Mesenchymal stem cell (in vitro differentiated cells and primary cell): ENCODE measurements around the gene HORMAD2.
A peak's percentile ranks its signal among the peaks of the same experiment; 100 is the strongest.
"Not testable (repeated sequence)": the region's sequence is repeated elsewhere in the genome, so short reads cannot be mapped to it uniquely, and the experiment has no call there.

Experiments
- DNase-seq: peaks from one replicate; pipeline ENCODE4 v3.0.0-alpha.2; 2013
- H2AFZ ChIP-seq: one replicate; pipeline ENCODE4 v1.6.1; 2013; ENCODE audit warnings: low read depth, mild to moderate bottlenecking, control low read depth, inconsistent platforms, low read length, moderate library complexity
- H2AK5ac ChIP-seq: 2 replicates; pipeline ENCODE4 v1.6.1; 2013; ENCODE audit warnings: low read length, moderate library complexity, mild to moderate bottlenecking, inconsistent platforms; ENCODE audit not compliant: severe bottlenecking
- H2BK120ac ChIP-seq: one replicate; pipeline ENCODE4 v1.6.1; 2013; ENCODE audit warnings: low read depth, mild to moderate bottlenecking, inconsistent platforms, low read length, moderate library complexity
- H2BK12ac ChIP-seq, 2 experiments: one replicate each; pipeline ENCODE4 v1.6.1; 2013; ENCODE audit warnings: inconsistent platforms in 2 of 2, low read length in 2 of 2, mild to moderate bottlenecking in 2 of 2, moderate library complexity in 2 of 2, control low read depth in 1 of 2
- H2BK15ac ChIP-seq: one replicate; pipeline ENCODE4 v1.6.1; 2013; ENCODE audit warnings: mild to moderate bottlenecking, low read depth, inconsistent platforms; ENCODE audit not compliant: poor library complexity, severe bottlenecking
- H2BK5ac ChIP-seq: 2 replicates; pipeline ENCODE4 v1.6.1; 2013; ENCODE audit warnings: low read depth, mild to moderate bottlenecking, low read length, control low read depth, inconsistent platforms; ENCODE audit not compliant: poor library complexity, severe bottlenecking
- H3K14ac ChIP-seq, 2 experiments: one replicate each; pipeline ENCODE4 v1.6.1; 2013; ENCODE audit warnings: inconsistent platforms in 2 of 2, low read length in 2 of 2, control low read depth in 1 of 2, mild to moderate bottlenecking in 1 of 2, moderate library complexity in 1 of 2
- H3K18ac ChIP-seq, 2 experiments: one replicate each; pipeline ENCODE4 v1.6.1; 2013; ENCODE audit warnings: inconsistent platforms in 2 of 2, low read length in 2 of 2, control low read depth in 1 of 2, low read depth in 1 of 2, mild to moderate bottlenecking in 1 of 2
- H3K23ac ChIP-seq, 2 experiments: one replicate each; pipeline ENCODE4 v1.6.1; 2013; ENCODE audit warnings: inconsistent platforms in 2 of 2, low read length in 2 of 2, mild to moderate bottlenecking in 2 of 2, moderate library complexity in 2 of 2, control low read depth in 1 of 2
- H3K27ac ChIP-seq: 2 replicates; pipeline ENCODE4 v1.5.1; 2013; ENCODE audit warnings: mild to moderate bottlenecking, moderate library complexity, low read length, control low read depth, inconsistent platforms; ENCODE audit not compliant: poor library complexity, severe bottlenecking
- H3K27me3 ChIP-seq, 2 experiments: 2 replicates each; pipeline versions ENCODE4 v1.6.1 to v1.7.0; 2013; ENCODE audit warnings: low read length in 2 of 2, mild to moderate bottlenecking in 2 of 2, moderate library complexity in 2 of 2, control low read depth in 1 of 2, inconsistent platforms in 1 of 2; ENCODE audit not compliant: control insufficient read depth in 1 of 2, insufficient read depth in 1 of 2
- H3K36me3 ChIP-seq, 2 experiments: 2 replicates each; pipeline versions ENCODE4 v1.6.1 to v1.7.0; 2013; ENCODE audit warnings: low read length in 2 of 2, control low read depth in 1 of 2, inconsistent platforms in 1 of 2, low read depth in 1 of 2, mild to moderate bottlenecking in 1 of 2; ENCODE audit not compliant: insufficient read depth in 2 of 2, control insufficient read depth in 1 of 2
- H3K4ac ChIP-seq, 2 experiments: one replicate each; pipeline ENCODE4 v1.6.1; 2013; ENCODE audit warnings: inconsistent platforms in 2 of 2, low read length in 2 of 2, mild to moderate bottlenecking in 2 of 2, moderate library complexity in 2 of 2, control low read depth in 1 of 2, low read depth in 1 of 2
- H3K4me1 ChIP-seq: 2 replicates; pipeline ENCODE4 v1.6.1; 2013; ENCODE audit warnings: low read depth, low read length, control low read depth; ENCODE audit not compliant: control insufficient read depth, insufficient read depth
- H3K4me2 ChIP-seq: 2 replicates; pipeline ENCODE4 v1.6.1; 2013; ENCODE audit warnings: low read length, mild to moderate bottlenecking, inconsistent platforms; ENCODE audit not compliant: poor library complexity, severe bottlenecking
- H3K4me3 ChIP-seq, 2 experiments: 2 replicates each; pipeline versions ENCODE4 v1.5.1 to v1.7.0; 2013; ENCODE audit warnings: low read length in 2 of 2, mild to moderate bottlenecking in 2 of 2, control low read depth in 1 of 2, low read depth in 1 of 2; ENCODE audit not compliant: insufficient read depth in 1 of 2
- H3K79me1 ChIP-seq: replicated peaks from 2 replicates; pipeline ENCODE4 v1.6.1; 2013; ENCODE audit warnings: mild to moderate bottlenecking, control low read depth, low read length, inconsistent platforms; ENCODE audit not compliant: poor library complexity, severe bottlenecking
- H3K9ac ChIP-seq: 2 replicates; pipeline ENCODE4 v1.7.0; 2013; ENCODE audit warnings: mild to moderate bottlenecking, low read length, moderate library complexity
- H3K9me3 ChIP-seq: 2 replicates; pipeline ENCODE4 v1.7.0; 2013; ENCODE audit warnings: mild to moderate bottlenecking, low read length; ENCODE audit not compliant: control insufficient read depth
- H4K8ac ChIP-seq: one replicate; pipeline ENCODE4 v1.6.1; 2013; ENCODE audit warnings: inconsistent platforms, mild to moderate bottlenecking, low read length, moderate library complexity
- H4K91ac ChIP-seq: one replicate; pipeline ENCODE4 v1.6.1; 2013; ENCODE audit warnings: mild to moderate bottlenecking, low read length, inconsistent platforms
- WGBS: methylation state at CpG from one replicate; pipeline ENCODE4 v1.1.7; 2013; ENCODE audit warnings: mixed read lengths; 5-methylcytosine and 5-hydroxymethylcytosine counted together

Gene HORMAD2

DNA sequence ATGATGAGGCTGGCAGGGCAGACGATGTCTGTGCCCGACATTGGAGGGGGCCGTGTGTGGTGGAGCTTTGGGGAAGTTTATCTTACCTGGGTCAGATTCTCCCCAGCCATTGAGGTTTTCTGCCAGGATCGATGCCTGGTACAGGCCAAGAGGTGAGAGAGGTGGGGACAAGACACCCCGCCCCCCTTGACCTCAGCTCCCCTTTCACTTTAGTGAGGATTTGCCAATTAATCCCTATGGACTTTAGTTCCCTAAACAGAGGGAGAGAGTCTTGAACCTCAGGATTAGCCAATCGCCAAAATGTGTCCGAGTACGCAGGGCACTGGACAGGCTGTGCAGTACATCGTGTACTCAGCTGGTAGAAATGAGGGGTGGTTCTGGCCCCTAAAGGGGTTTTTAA lies 541 bp downstream of the HORMAD2 start:
- no peak overlapping the region for H2BK12ac ChIP-seq
- H3K23ac ChIP-seq = no peak overlapping the region

DNA sequence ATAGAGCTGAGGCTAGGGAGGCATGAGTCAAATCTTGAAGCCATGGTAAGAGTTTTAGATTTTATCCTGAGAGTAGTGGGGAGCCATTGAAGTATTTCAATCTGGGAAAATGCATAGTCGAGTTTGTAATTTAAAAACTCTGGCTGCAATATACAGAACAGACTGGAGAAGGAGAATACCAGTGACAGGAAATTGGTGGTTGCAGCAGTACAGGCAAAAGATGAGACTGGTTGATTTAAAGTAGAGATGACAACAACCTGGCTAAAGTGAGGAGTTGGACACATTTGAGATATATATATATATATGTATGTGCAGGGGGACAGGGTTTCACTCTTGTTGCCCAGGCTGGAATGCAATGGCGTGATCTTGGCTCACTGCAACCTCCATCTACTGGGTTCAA lies 6.2 kb downstream of the HORMAD2 start:
- Histone ChIP-seq H3K27ac (peak overlapping the region; percentile 23), H3K36me3 (no peaks in the 10 kb centered on the region), H2BK120ac (no peak overlapping the region), H3K4me3 (no peak overlapping the region), H2BK12ac (no peak overlapping the region), H3K9me3 (no peaks in the 10 kb centered on the region), H2BK15ac (no peak overlapping the region), H3K14ac (no peak overlapping the region), H3K27me3 (no peaks in the 10 kb centered on the region), H2AK5ac (no peak overlapping the region), H3K4ac (no peak overlapping the region), H3K23ac (no peak overlapping the region), H3K9ac (no peak overlapping the region), H4K8ac (no peak overlapping the region), H4K91ac (no peak overlapping the region), H3K79me1 (no peaks in the 10 kb centered on the region), H2AFZ (no peak overlapping the region), H2BK5ac (no peak overlapping the region), H3K4me2 (no peak overlapping the region), H3K4me1 (no peaks in the 10 kb centered on the region), H3K18ac (no peak overlapping the region)
- DNase-seq = no peak
- WGBS = 78% methylated on average over 2 of the region's 2 CpGs

More for the DNA sequence above, 541 bp downstream of the HORMAD2 start:
- no peak overlapping the region for H2AK5ac ChIP-seq
- H4K91ac ChIP-seq = no peak overlapping the region
- H2AFZ ChIP-seq = no peak overlapping the region
- H2BK5ac ChIP-seq = no peak overlapping the region
- H3K27me3 ChIP-seq = peaks cover under 1 to 12% of the 10 kb centered on the region in 2 experiments
- no peak overlapping the region for H2BK15ac ChIP-seq
- no peak overlapping the region for H3K4ac ChIP-seq
- no peak overlapping the region for H3K14ac ChIP-seq
- no peak overlapping the region for H3K18ac ChIP-seq
- DNase-seq = no peak
- WGBS = 97% methylated on average over 9 of the region's 9 CpGs
- no peak overlapping the region for H2BK120ac ChIP-seq
- no peak overlapping the region for H3K4me3 ChIP-seq
- H3K79me1 ChIP-seq = no peaks in the 10 kb centered on the region
- H3K9me3 ChIP-seq = no peaks in the 10 kb centered on the region
- H3K27ac ChIP-seq = no peak overlapping the region
- H4K8ac ChIP-seq = no peak overlapping the region
- no peak overlapping the region for H3K4me2 ChIP-seq
- H3K36me3 ChIP-seq = no peaks in the 10 kb centered on the region
- peaks cover 3% of the 10 kb centered on the region for H3K4me1 ChIP-seq
- peak overlapping the region; percentile 67 for H3K9ac ChIP-seq

DNA sequence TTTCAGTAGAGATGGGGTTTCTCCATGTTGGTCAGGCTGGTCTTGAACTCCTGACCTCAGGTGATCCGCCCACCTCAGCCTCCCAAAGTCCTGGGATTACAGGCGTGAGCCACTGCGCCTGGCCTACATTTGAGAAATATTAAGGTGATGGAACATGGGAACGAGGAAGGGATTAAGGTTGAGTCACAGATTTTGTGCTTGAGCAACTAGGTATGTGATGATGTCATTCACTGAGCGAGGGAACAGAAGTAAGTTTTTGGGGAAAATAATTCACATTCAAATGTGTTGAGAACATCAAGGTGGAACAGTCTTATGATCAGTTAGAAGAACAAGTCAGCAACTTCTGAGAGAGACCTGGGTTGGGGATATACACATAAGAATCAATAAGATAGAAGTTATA lies 6.8 kb downstream of the HORMAD2 start:
- H2BK12ac ChIP-seq, H3K4me2 ChIP-seq, H3K14ac ChIP-seq, H4K91ac ChIP-seq, H3K36me3 ChIP-seq, H2AFZ ChIP-seq, H3K18ac ChIP-seq, H2BK5ac ChIP-seq, H3K4me1 ChIP-seq, H3K27me3 ChIP-seq, H3K79me1 ChIP-seq, H2BK120ac ChIP-seq, H2BK15ac ChIP-seq, H4K8ac ChIP-seq, DNase-seq, H3K4me3 ChIP-seq, H3K23ac ChIP-seq, H2AK5ac ChIP-seq, H3K9me3 ChIP-seq, H3K9ac ChIP-seq, H3K4ac ChIP-seq: not testable (repeated sequence)
- H3K27ac ChIP-seq = peak overlapping the region; percentile 83
- WGBS = 73% methylated on average over 5 of the region's 5 CpGs

DNA sequence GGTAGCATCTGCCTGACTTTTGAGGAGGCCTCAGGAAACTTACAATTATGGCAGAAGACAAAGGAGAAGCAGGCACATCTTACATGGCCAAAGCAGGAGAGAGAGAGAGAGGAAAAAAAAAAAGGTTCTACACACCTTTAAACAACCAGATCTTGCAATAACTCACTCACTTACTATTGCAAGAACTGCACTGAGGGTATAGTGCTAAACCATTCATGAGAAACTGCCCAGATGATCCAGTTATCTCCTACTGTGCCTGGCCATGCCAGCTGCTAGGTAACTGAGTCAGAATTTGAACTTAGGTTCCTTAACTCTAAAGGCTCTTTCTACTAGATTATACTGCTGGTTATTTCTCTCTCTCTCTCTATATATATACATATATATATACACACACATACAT lies 7.3 kb downstream of the HORMAD2 start:
- Histone ChIP-seq H3K4me1 (no peaks in the 10 kb centered on the region), H3K4me2 (no peak overlapping the region), H2BK5ac (no peak overlapping the region), H3K4ac (no peak overlapping the region), H3K27me3 (no peaks in the 10 kb centered on the region), H4K8ac (no peak overlapping the region), H2AFZ (no peak overlapping the region), H3K36me3 (no peaks in the 10 kb centered on the region), H3K23ac (no peak overlapping the region), H4K91ac (no peak overlapping the region), H3K27ac (peak overlapping the region; percentile 83), H2BK12ac (no peak overlapping the region), H3K9ac (no peak overlapping the region), H3K9me3 (peaks cover 3% of the 10 kb centered on the region), H3K4me3 (no peak overlapping the region), H3K18ac (no peak overlapping the region), H3K79me1 (no peaks in the 10 kb centered on the region), H2BK120ac (no peak overlapping the region), H3K14ac (no peak overlapping the region), H2AK5ac (no peak overlapping the region), H2BK15ac (no peak overlapping the region)
- DNase-seq = no peak
